ENCODE results near the gene PCP2.

DNA sequence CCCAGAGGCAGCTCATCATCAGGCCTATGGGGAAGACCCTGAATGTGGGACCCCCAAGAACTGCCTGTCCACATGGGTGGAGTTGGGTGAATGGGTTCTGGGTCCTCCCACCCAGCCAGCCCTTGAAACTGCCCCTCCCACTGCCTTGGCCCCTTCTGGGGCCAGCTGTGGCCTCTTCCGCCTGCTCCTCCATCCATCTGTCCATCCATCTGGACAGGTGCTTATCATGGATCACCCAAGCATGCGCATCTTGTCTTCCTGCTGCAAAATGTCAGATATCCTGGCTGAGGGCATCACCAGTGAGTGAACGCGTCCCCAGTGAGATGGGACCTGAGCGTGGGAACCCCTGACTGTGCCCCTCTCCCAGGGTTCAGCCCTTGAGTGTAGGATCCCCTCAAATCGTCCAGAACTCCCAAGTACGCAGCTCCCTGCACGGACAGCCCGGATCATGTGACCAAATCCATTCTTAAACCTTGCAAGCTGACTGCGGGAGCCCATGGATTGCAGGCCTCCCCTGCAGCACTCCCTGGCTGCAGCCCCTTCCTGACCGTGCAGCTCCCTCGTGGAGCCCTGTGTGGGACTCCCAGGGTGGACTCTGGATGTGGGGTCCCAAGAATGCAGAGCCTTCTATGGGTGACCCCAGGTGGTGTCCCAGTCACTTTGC is 5.4 kb upstream of the PCP2 start:
- TF ChIP-seq POLR2A (IDR thresholded peaks at IDR 0.05), result no peak
- TF ChIP-seq, protein P1, sequence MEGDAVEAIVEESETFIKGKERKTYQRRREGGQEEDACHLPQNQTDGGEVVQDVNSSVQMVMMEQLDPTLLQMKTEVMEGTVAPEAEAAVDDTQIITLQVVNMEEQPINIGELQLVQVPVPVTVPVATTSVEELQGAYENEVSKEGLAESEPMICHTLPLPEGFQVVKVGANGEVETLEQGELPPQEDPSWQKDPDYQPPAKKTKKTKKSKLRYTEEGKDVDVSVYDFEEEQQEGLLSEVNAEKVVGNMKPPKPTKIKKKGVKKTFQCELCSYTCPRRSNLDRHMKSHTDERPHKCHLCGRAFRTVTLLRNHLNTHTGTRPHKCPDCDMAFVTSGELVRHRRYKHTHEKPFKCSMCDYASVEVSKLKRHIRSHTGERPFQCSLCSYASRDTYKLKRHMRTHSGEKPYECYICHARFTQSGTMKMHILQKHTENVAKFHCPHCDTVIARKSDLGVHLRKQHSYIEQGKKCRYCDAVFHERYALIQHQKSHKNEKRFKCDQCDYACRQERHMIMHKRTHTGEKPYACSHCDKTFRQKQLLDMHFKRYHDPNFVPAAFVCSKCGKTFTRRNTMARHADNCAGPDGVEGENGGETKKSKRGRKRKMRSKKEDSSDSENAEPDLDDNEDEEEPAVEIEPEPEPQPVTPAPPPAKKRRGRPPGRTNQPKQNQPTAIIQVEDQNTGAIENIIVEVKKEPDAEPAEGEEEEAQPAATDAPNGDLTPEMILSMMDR (IDR thresholded peaks at IDR 0.05), result no peak

Measured in esophagus squamous epithelium (tissue), 4 donors.